Adrenal gland (tissue), 12 donors: Measurements from ENCODE around the gene IQGAP2. TPM values are rescaled to one million over a fixed set of nuclear protein-coding genes. Genes with fewer than 3 reads are reported as not detected.

Experiments used
- DNase-seq, 7 donors: peaks; one replicate each; pipeline ENCODE4 v3.0.0-alpha.2; 2019 to 2020
- H3K27ac ChIP-seq, 5 donors: fragments of 200-600 bp; sonication (generic) in 4 of 5; 1 replicate in 3 of 5; 2 replicates in 2 of 5; pipeline versions ENCODE4 v1.5.1 to v1.8.0; 2016 to 2020; ENCODE audit warnings: mild to moderate bottlenecking in 1 of 5
- H3K27me3 ChIP-seq: fragments of 200-600 bp; 2 replicates; pipeline ENCODE4 v1.8.0; 2021
- H3K36me3 ChIP-seq, 2 donors: fragments of 200-600 bp; replicated peaks in 1 of 2; 1 replicate in 1 of 2; 2 replicates in 1 of 2; pipeline versions ENCODE4 v1.5.1 to v1.8.0; 2018 to 2022
- H3K4me1 ChIP-seq, 2 donors: fragments of 200-600 bp; replicated peaks in 1 of 2; 1 replicate in 1 of 2; 2 replicates in 1 of 2; pipeline versions ENCODE4 v1.5.1 to v1.8.0; 2018 to 2021
- H3K4me3 ChIP-seq, 4 donors: fragments of 200-600 bp; sonication (generic) in 3 of 4; one replicate each; pipeline ENCODE4 v1.5.1; 2016 to 2018
- H3K9me3 ChIP-seq, 3 donors: fragments of 200-600 bp; sonication (generic) in 1 of 3; replicated peaks in 1 of 3; 1 replicate in 2 of 3; 2 replicates in 1 of 3; pipeline versions ENCODE4 v1.5.1 to v1.8.0; 2016 to 2021
- CTCF ChIP-seq, 6 experiments: fragments of 450-650 bp in 4 of 6; fragments of 200-600 bp in 2 of 6; sonication (generic) in 1 of 6; IDR thresholded peaks; 1 replicate in 5 of 6; 2 replicates in 1 of 6; pipeline versions ENCODE4 v1.5.1 to v1.8.0; 2016 to 2021; ENCODE audit warnings: antibody characterized with exemption in 6 of 6, mild to moderate bottlenecking in 2 of 6, moderate library complexity in 1 of 6
- POLR2A ChIP-seq, 2 donors: fragments of 450-650 bp; IDR thresholded peaks; one replicate each; pipeline ENCODE4 v1.6.1; 2017; ENCODE audit warnings: antibody characterized with exemption in 2 of 2, mild to moderate bottlenecking in 2 of 2, moderate library complexity in 1 of 2
- WGBS, 4 donors: extraction: QIAGEN DNeasy Blood & Tissue Kit in 2 of 4; methylation state at CpG; one replicate each; pipeline versions ENCODE4 v1.1.5 to v1.1.7; 2013 to 2017; 5-methylcytosine and 5-hydroxymethylcytosine counted together
- intact Hi-C, 2 donors: fragments of 100-400 bp; cut with DNase I; formaldehyde crosslinking; loops; one replicate each; pipeline versions ENCODE4 v1.14.1 to v1.15.0; 2022 to 2023
- polyA plus RNA-seq, 3 donors: library from polyadenylated mRNA; stranded (reverse); fragments of 200-250 nt in 2 of 3; fragments of 350-450 nt in 1 of 3; fragmentation: Illumina TruSeq in 1 of 3; extraction: RNeasy Lipid Tissue Mini Kit (QIAGEN cat#74804) in 1 of 3; gene quantifications; one replicate each; pipeline ENCODE4 v1.2.3, GENCODE V29; 2013 to 2014
- total RNA-seq, 9 donors: library from RNA; depleted of rRNA in 4 of 9; stranded (reverse); fragments of >200 nt in 4 of 9; fragments of 120-200 nt in 1 of 9; fragmentation: NEBNext Ultra II Directional in 1 of 9; extraction: Animal tissue kit (Norgen Biotek cat#: 25700) in 1 of 9; gene quantifications; one replicate each; pipeline versions ENCODE4 v1.1.0 to v1.2.4, GENCODE V29; 2013 to 2023
- donor health status: healthy with polysubstance abuse.
- donor health status: Bipolar disorder and iron deficiency.
- donor health status: DM: yes; HTN: yes; CAD: no.
- donor health status: DM: no; HTN: no; CAD: no.
- donor health status: DM: no; HTN: no; CAD: no.
- donor health status: DM: yes; HTN: yes; CAD: no.

Gene IQGAP2
- total and polyA plus RNA-seq, 12 donors = 14.9 to 77.3 (median 36.1) TPM

- Histone ChIP-seq H3K9me3 (no peaks in the 10 kb centered on the region), H3K27me3 (no peaks in the 10 kb centered on the region), H3K4me3 (no peak overlapping the region), H3K4me1 (peaks cover 0 to 4% of the 10 kb centered on the region in 2 donors), H3K36me3 (no peaks in the 10 kb centered on the region), H3K27ac (no peak overlapping the region)
- DNase-seq = no peak
- intact Hi-C loops = no loop called here
- TF ChIP-seq CTCF (IDR thresholded peaks at IDR 0.05) (no peak), POLR2A (IDR thresholded peaks at IDR 0.05) (no peak)
- 45 to 68% (median 48%) methylated on average over 3 to 4 of the region's 4 CpGs for WGBS, 4 donors
Observed at GRCh38 chr5:76384189-76384588, 18.9 kb upstream of the IQGAP2 start.

- Histone ChIP-seq H3K36me3 (no peaks in the 10 kb centered on the region), H3K4me3 (no peak overlapping the region), H3K9me3 (no peaks in the 10 kb centered on the region), H3K27ac (no peak overlapping the region), H3K4me1 (peaks cover 0 to 4% of the 10 kb centered on the region in 2 donors), H3K27me3 (no peaks in the 10 kb centered on the region)
- TF ChIP-seq CTCF (IDR thresholded peaks at IDR 0.05) = no peak
- TF ChIP-seq POLR2A (IDR thresholded peaks at IDR 0.05) = no peak
- WGBS, 4 donors = 66 to 88% (median 73%) methylated on average over 3 of the region's 3 CpGs
- intact Hi-C loops = no loop called here
- no peak for DNase-seq
Observed at GRCh38 chr5:76384705-76385104, 18.4 kb upstream of the IQGAP2 start.

GRCh38 chr5:76385540-76385939, 17.5 kb upstream of the IQGAP2 start:
- Histone ChIP-seq H3K27me3 (no peaks in the 10 kb centered on the region), H3K4me1 (peaks cover 0 to 4% of the 10 kb centered on the region in 2 donors), H3K9me3 (no peaks in the 10 kb centered on the region), H3K4me3 (no peak overlapping the region), H3K36me3 (no peaks in the 10 kb centered on the region), H3K27ac (no peak overlapping the region)
- TF ChIP-seq CTCF (IDR thresholded peaks at IDR 0.05) (no peak), POLR2A (IDR thresholded peaks at IDR 0.05) (no peak)
- no peak for DNase-seq
- 95 to 97% (median 96%) methylated on average over 5 of the region's 5 CpGs for WGBS, 4 donors
- intact Hi-C loops = no loop called here

GRCh38 chr5:76386360-76386759, 16.7 kb upstream of the IQGAP2 start:
- no peaks in the 10 kb centered on the region for H3K27me3 ChIP-seq
- H3K4me1 ChIP-seq = peaks cover 0 to 4% of the 10 kb centered on the region in 2 donors
- intact Hi-C loops = no loop called here
- DNase-seq = peak; percentile 70 to 85 (median 80)
- H3K4me3 ChIP-seq = no peak overlapping the region
- WGBS, 4 donors = 22 to 54% (median 47%) methylated on average over 4 to 5 of the region's 5 CpGs
- peak overlapping the region in 3 of 5 donors; percentile 17 to 29 (median 19) for H3K27ac ChIP-seq
- no peak for TF ChIP-seq CTCF (IDR thresholded peaks at IDR 0.05)
- TF ChIP-seq POLR2A (IDR thresholded peaks at IDR 0.05) = no peak
- no peaks in the 10 kb centered on the region for H3K9me3 ChIP-seq
- no peaks in the 10 kb centered on the region for H3K36me3 ChIP-seq
